Keratinocyte (primary cell): ENCODE data around the gene EYA3. TPM values are rescaled to one million over a fixed set of nuclear protein-coding genes. Genes with fewer than 3 reads are reported as not detected.
A peak's percentile ranks its signal among the peaks of the same experiment; 100 is the strongest.

ENCODE experiments used
- DNase-seq: peaks from one replicate; pipeline ENCODE4 v3.0.0-alpha.2; 2011; ENCODE audit warnings: low read depth, missing footprints, low spot score
- FAIRE-seq: peaks from 2 replicates; lab custom pipeline; 2011; peaks lifted over from hg19 to GRCh38; lab: Jason Lieb, UNC
- H2AFZ ChIP-seq: 2 replicates; pipeline ENCODE4 v1.6.0; 2012; ENCODE audit warnings: low read length, control low read depth, inconsistent platforms; ENCODE audit not compliant: control insufficient read depth
- H3K27ac ChIP-seq: 2 replicates; pipeline ENCODE4 v1.5.1; 2011; ENCODE audit warnings: low read length; ENCODE audit not compliant: control insufficient read depth, insufficient read depth
- H3K27me3 ChIP-seq: 3 replicates; pipeline ENCODE4 v1.6.0; 2011; ENCODE audit warnings: low read length; ENCODE audit not compliant: control insufficient read depth, insufficient read depth; ENCODE audit errors: extremely low read depth
- H3K36me3 ChIP-seq, 2 experiments: 2 replicates in 1 of 2; 3 replicates in 1 of 2; pipeline ENCODE4 v1.5.1; 2011; ENCODE audit warnings: low read length in 2 of 2, mild to moderate bottlenecking in 1 of 2; ENCODE audit not compliant: control insufficient read depth in 2 of 2, insufficient read depth in 2 of 2; ENCODE audit errors: extremely low read depth in 1 of 2
- H3K4me1 ChIP-seq: 3 replicates; pipeline ENCODE4 v1.5.1; 2011; ENCODE audit warnings: low read length; ENCODE audit not compliant: control insufficient read depth, insufficient read depth; ENCODE audit errors: extremely low read depth
- H3K4me2 ChIP-seq: 3 replicates; pipeline ENCODE4 v1.6.0; 2011; ENCODE audit warnings: low read depth, low read length; ENCODE audit not compliant: control insufficient read depth, insufficient read depth; ENCODE audit errors: extremely low read depth
- H3K4me3 ChIP-seq, 3 experiments: fragments of 200-600 bp in 1 of 3; sonication (generic) in 1 of 3; 2 replicates in 2 of 3; 3 replicates in 1 of 3; pipeline ENCODE4 v1.5.1; 2011 to 2016; ENCODE audit warnings: low read length in 3 of 3, mild to moderate bottlenecking in 3 of 3, control low read depth in 2 of 3, inconsistent platforms in 1 of 3, low read depth in 1 of 3, mixed read lengths in 1 of 3, mixed run types in 1 of 3, moderate library complexity in 1 of 3; ENCODE audit not compliant: control insufficient read depth in 2 of 3, insufficient read depth in 2 of 3; ENCODE audit errors: extremely low read depth in 1 of 3
- H3K79me2 ChIP-seq: 2 replicates; pipeline ENCODE4 v1.6.0; 2012; ENCODE audit warnings: low read length; ENCODE audit not compliant: control insufficient read depth, insufficient read depth
- H3K9ac ChIP-seq: 3 replicates; pipeline ENCODE4 v1.6.0; 2011; ENCODE audit warnings: low read length; ENCODE audit not compliant: control insufficient read depth, insufficient read depth; ENCODE audit errors: extremely low read depth
- H3K9me1 ChIP-seq: 3 replicates; pipeline ENCODE4 v1.6.0; 2011; ENCODE audit warnings: low read length; ENCODE audit not compliant: control insufficient read depth, insufficient read depth; ENCODE audit errors: extremely low read depth
- H3K9me3 ChIP-seq: 2 replicates; pipeline ENCODE4 v1.5.1; 2012; ENCODE audit warnings: low read depth, low read length; ENCODE audit not compliant: control insufficient read depth
- H4K20me1 ChIP-seq: 3 replicates; pipeline ENCODE4 v1.6.0; 2011; ENCODE audit warnings: low read length; ENCODE audit not compliant: control insufficient read depth, insufficient read depth; ENCODE audit errors: extremely low read depth
- CTCF ChIP-seq, 3 experiments: IDR thresholded peaks in 1 of 3; conservative IDR thresholded peaks in 1 of 3; optimal IDR thresholded peaks in 1 of 3; 2 replicates in 2 of 3; 3 replicates in 1 of 3; pipeline versions ENCODE3 to v1.5.1; 2011; ENCODE audit warnings: low read length in 3 of 3, mild to moderate bottlenecking in 3 of 3, moderate library complexity in 2 of 3, control low read depth in 1 of 3, inconsistent platforms in 1 of 3; ENCODE audit not compliant: insufficient read depth in 2 of 3; ENCODE audit errors: extremely low read depth in 1 of 3
- EZH2 ChIP-seq: IDR thresholded peaks from one replicate; pipeline ENCODE4 v1.6.1; 2012; ENCODE audit warnings: inconsistent platforms, mild to moderate bottlenecking, low read length, moderate library complexity
- dilution Hi-C: fragments of 300-500 bp; cut with MboI; formaldehyde crosslinking; loops from one replicate; pipeline ENCODE4 v1.7.0; 2020; ENCODE audit warnings: low sequenced_read_pairs; ENCODE audit not compliant: extremely low pct_ligation_motif_present
- polyA plus RNA-seq, 5 experiments: library from polyadenylated mRNA; depleted of rRNA in 3 of 5; stranded (reverse) in 3 of 5; stranded (forward) in 1 of 5; unstranded in 1 of 5; fragments of >200 nt; gene quantifications; 1 replicate in 1 of 5; 2 replicates in 3 of 5; 3 replicates in 1 of 5; pipeline versions ENCODE4 v1.2.1 to v1.2.3, GENCODE V29; 2011 to 2012; ENCODE audit warnings: missing spikeins in 2 of 5, low read depth in 1 of 5, low replicate concordance in 1 of 5

Gene EYA3
- polyA plus RNA-seq, 1 donor (not counting 4 experiments of a cell fraction or from before 2014, with no cell fraction given) = 17.6 TPM

- Histone ChIP-seq H4K20me1 (no peaks in the 10 kb centered on the region), H3K4me2 (no peak overlapping the region), H3K9ac (no peak overlapping the region), H2AFZ (no peak overlapping the region), H3K27me3 (no peaks in the 10 kb centered on the region), H3K27ac (no peak overlapping the region), H3K36me3 (no peaks in the 10 kb centered on the region), H3K9me1 (no peaks in the 10 kb centered on the region), H3K79me2 (no peaks in the 10 kb centered on the region), H3K4me1 (peaks cover 21% of the 10 kb centered on the region), H3K9me3 (no peaks in the 10 kb centered on the region), H3K4me3 (no peak overlapping the region)
- no peak for TF ChIP-seq EZH2
- TF ChIP-seq CTCF (optimal IDR thresholded peaks at IDR 0.05 in 1 of 3, IDR thresholded peaks at IDR 0.05 in 1 of 3, conservative IDR thresholded peaks at IDR 0.05 in 1 of 3; ENCODE audit: extremely low read depth in 1 of 3, insufficient read depth in 2 of 3, low read length in 3 of 3) = no peak
- DNase-seq (no peak), FAIRE-seq (no peak)
- dilution Hi-C loops = no loop called here
Observed at GRCh38 chr1:28130901-28131300, 42.5 kb upstream of the EYA3 start.

- H3K79me2 ChIP-seq = no peaks in the 10 kb centered on the region
- no peaks in the 10 kb centered on the region for H3K27me3 ChIP-seq
- peak overlapping the region; percentile 65 for H3K27ac ChIP-seq
- H3K9ac ChIP-seq = no peak overlapping the region
- no peak overlapping the region for H3K4me3 ChIP-seq
- FAIRE-seq (peak; percentile 100), DNase-seq (peak; percentile 90)
- no peaks in the 10 kb centered on the region for H4K20me1 ChIP-seq
- no peak for TF ChIP-seq EZH2
- no peak for TF ChIP-seq CTCF (optimal IDR thresholded peaks at IDR 0.05 in 1 of 3, IDR thresholded peaks at IDR 0.05 in 1 of 3, conservative IDR thresholded peaks at IDR 0.05 in 1 of 3; ENCODE audit: extremely low read depth in 1 of 3, insufficient read depth in 2 of 3, low read length in 3 of 3)
- dilution Hi-C loops = no loop called here
- no peaks in the 10 kb centered on the region for H3K9me1 ChIP-seq
- peak overlapping the region; percentile 29 for H3K4me2 ChIP-seq
- H3K36me3 ChIP-seq = no peaks in the 10 kb centered on the region
- peak overlapping the region; percentile 94 for H2AFZ ChIP-seq
- H3K9me3 ChIP-seq = no peaks in the 10 kb centered on the region
- H3K4me1 ChIP-seq = peaks cover 12% of the 10 kb centered on the region
Observed at GRCh38 chr1:28129150-28129549, 40.7 kb upstream of the EYA3 start.
